Adipocyte (in vitro differentiated cells): ENCODE data around the gene HIVEP1.

ENCODE experiments used
- DNase-seq: peaks from one replicate; pipeline ENCODE4 v3.0.0-alpha.2; 2015; ENCODE audit warnings: low read depth
- H3K27me3 ChIP-seq: replicated peaks from 2 replicates; pipeline ENCODE4 v1.7.0; 2013; ENCODE audit warnings: mild to moderate bottlenecking, low read length, moderate library complexity; ENCODE audit not compliant: control insufficient read depth, insufficient read depth
- H3K36me3 ChIP-seq: 2 replicates; pipeline ENCODE4 v1.7.0; 2013; ENCODE audit warnings: low read length, mild to moderate bottlenecking, moderate library complexity; ENCODE audit not compliant: control insufficient read depth, insufficient read depth, severe bottlenecking
- H3K4me1 ChIP-seq: 2 replicates; pipeline ENCODE4 v1.7.0; 2013; ENCODE audit warnings: mild to moderate bottlenecking, low read length, moderate library complexity; ENCODE audit not compliant: control insufficient read depth, insufficient read depth
- H3K4me3 ChIP-seq: 2 replicates; pipeline ENCODE4 v1.7.0; 2013; ENCODE audit warnings: mild to moderate bottlenecking, low read length, moderate library complexity
- H3K9ac ChIP-seq: 2 replicates; pipeline ENCODE4 v1.7.0; 2013; ENCODE audit warnings: mild to moderate bottlenecking, low read length, moderate library complexity
- H3K9me3 ChIP-seq: 2 replicates; pipeline ENCODE4 v1.7.0; 2013; ENCODE audit warnings: mild to moderate bottlenecking, low read length, moderate library complexity; ENCODE audit not compliant: control insufficient read depth

Gene HIVEP1

GRCh38 chr6:12208190-12208589, 196.1 kb downstream of the HIVEP1 start:
- Histone ChIP-seq H3K4me3 (no peak overlapping the region), H3K36me3 (no peaks in the 10 kb centered on the region), H3K4me1 (no peaks in the 10 kb centered on the region), H3K9me3 (no peaks in the 10 kb centered on the region), H3K9ac (no peak overlapping the region), H3K27me3 (no peaks in the 10 kb centered on the region)
- DNase-seq: no peak

- H3K4me3 ChIP-seq: no peak overlapping the region
- H3K9me3 ChIP-seq: no peaks in the 10 kb centered on the region
- H3K36me3 ChIP-seq: no peaks in the 10 kb centered on the region
- no peak for DNase-seq
- H3K27me3 ChIP-seq: no peaks in the 10 kb centered on the region
- H3K4me1 ChIP-seq: no peaks in the 10 kb centered on the region
- H3K9ac ChIP-seq: no peak overlapping the region
These were observed 196.6 kb downstream of the HIVEP1 start for GRCh38 chr6:12208673-12209072.
